ENCODE results near the gene TMEM183A.

TMEM183A gene

GRCh38 chr1:203038217-203038741, 31.1 kb downstream of the TMEM183A start:
- Mint-ChIP-seq H3K27me3 (peaks cover 18 to 49% of the 10 kb centered on the region in 2 donors), H3K4me3 (no peak overlapping the region), H3K9me3 (no peaks in the 10 kb centered on the region), H3K36me3 (ENCODE audit: insufficient read depth) (no peaks in the 10 kb centered on the region), H3K27ac (no peak overlapping the region), H3K4me1 (ENCODE audit: low read depth in 2 of 2) (peaks cover 4 to 6% of the 10 kb centered on the region in 2 donors)
- DNase-seq (no peak), ATAC-seq (replicated peaks) (no peak)

GRCh38 chr1:203038891-203039608, 31.9 kb downstream of the TMEM183A start:
- Mint-ChIP-seq H3K4me3 (no peak overlapping the region), H3K9me3 (no peaks in the 10 kb centered on the region), H3K27ac (no peak overlapping the region), H3K4me1 (ENCODE audit: low read depth in 2 of 2) (peaks cover 4 to 6% of the 10 kb centered on the region in 2 donors), H3K36me3 (ENCODE audit: insufficient read depth) (no peaks in the 10 kb centered on the region), H3K27me3 (peaks cover 18 to 54% of the 10 kb centered on the region in 2 donors)
- peak; percentile 49 to 56 (median 55) for DNase-seq
- peak; percentile 91 for ATAC-seq (replicated peaks)

- Mint-ChIP-seq H3K27ac (no peak overlapping the region), H3K4me3 (no peak overlapping the region), H3K27me3 (peaks cover 25 to 62% of the 10 kb centered on the region in 2 donors), H3K36me3 (ENCODE audit: insufficient read depth) (no peaks in the 10 kb centered on the region), H3K4me1 (ENCODE audit: low read depth in 2 of 2) (peaks cover 4 to 6% of the 10 kb centered on the region in 2 donors), H3K9me3 (no peaks in the 10 kb centered on the region)
- ATAC-seq (replicated peaks), result no peak
- no peak for DNase-seq
Measured at GRCh38 chr1:203039609-203040512, 32.7 kb downstream of the TMEM183A start.

GRCh38 chr1:203040513-203041275, 33.5 kb downstream of the TMEM183A start:
- no peak for ATAC-seq (replicated peaks)
- H3K36me3 Mint-ChIP-seq (ENCODE audit: insufficient read depth), result no peaks in the 10 kb centered on the region
- peaks cover 32 to 71% of the 10 kb centered on the region in 2 donors for H3K27me3 Mint-ChIP-seq
- H3K4me3 Mint-ChIP-seq, result no peak overlapping the region
- H3K4me1 Mint-ChIP-seq (ENCODE audit: low read depth in 2 of 2), result peaks cover 4 to 6% of the 10 kb centered on the region in 2 donors
- H3K27ac Mint-ChIP-seq, result peak overlapping the region; percentile 6 to 15
- no peak for DNase-seq
- H3K9me3 Mint-ChIP-seq, result no peaks in the 10 kb centered on the region

GRCh38 chr1:203041351-203041932, 34.3 kb downstream of the TMEM183A start:
- Mint-ChIP-seq H3K36me3 (ENCODE audit: insufficient read depth) (no peaks in the 10 kb centered on the region), H3K27me3 (peaks cover 32 to 72% of the 10 kb centered on the region in 2 donors), H3K4me1 (ENCODE audit: low read depth in 2 of 2) (peaks cover 4 to 6% of the 10 kb centered on the region in 2 donors), H3K27ac (peak overlapping the region; percentile 6 to 15), H3K9me3 (no peaks in the 10 kb centered on the region), H3K4me3 (no peak overlapping the region)
- ATAC-seq (replicated peaks) (no peak), DNase-seq (no peak)

GRCh38 chr1:203043830-203044545, 36.8 kb downstream of the TMEM183A start:
- ATAC-seq (replicated peaks) (no peak), DNase-seq (no peak)
- peaks cover 34 to 71% of the 10 kb centered on the region in 2 donors for H3K27me3 Mint-ChIP-seq
- H3K4me3 Mint-ChIP-seq, result no peak overlapping the region
- H3K9me3 Mint-ChIP-seq, result no peaks in the 10 kb centered on the region
- no peaks in the 10 kb centered on the region for H3K36me3 Mint-ChIP-seq (ENCODE audit: insufficient read depth)
- H3K27ac Mint-ChIP-seq, result no peak overlapping the region
- peaks cover 4 to 6% of the 10 kb centered on the region in 2 donors for H3K4me1 Mint-ChIP-seq (ENCODE audit: low read depth in 2 of 2)

GRCh38 chr1:203044546-203045250, 37.5 kb downstream of the TMEM183A start:
- DNase-seq (no peak), ATAC-seq (replicated peaks) (no peak)
- H3K36me3 Mint-ChIP-seq (ENCODE audit: insufficient read depth), result no peaks in the 10 kb centered on the region
- H3K4me3 Mint-ChIP-seq, result no peak overlapping the region
- no peaks in the 10 kb centered on the region for H3K4me1 Mint-ChIP-seq (ENCODE audit: low read depth in 2 of 2)
- no peaks in the 10 kb centered on the region for H3K9me3 Mint-ChIP-seq
- H3K27ac Mint-ChIP-seq, result no peak overlapping the region
- peaks cover 28 to 63% of the 10 kb centered on the region in 2 donors for H3K27me3 Mint-ChIP-seq

GRCh38 chr1:203045336-203045735, 38.2 kb downstream of the TMEM183A start:
- DNase-seq (no peak), ATAC-seq (replicated peaks) (no peak)
- Mint-ChIP-seq H3K36me3 (ENCODE audit: insufficient read depth) (no peaks in the 10 kb centered on the region), H3K27ac (no peak overlapping the region), H3K4me3 (no peak overlapping the region), H3K9me3 (no peaks in the 10 kb centered on the region), H3K4me1 (ENCODE audit: low read depth in 2 of 2) (no peaks in the 10 kb centered on the region), H3K27me3 (peaks cover 29 to 62% of the 10 kb centered on the region in 2 donors)

GRCh38 chr1:203045821-203046594, 38.8 kb downstream of the TMEM183A start:
- H3K4me3 Mint-ChIP-seq, result no peak overlapping the region
- peaks cover 36 to 65% of the 10 kb centered on the region in 2 donors for H3K27me3 Mint-ChIP-seq
- no peak overlapping the region for H3K27ac Mint-ChIP-seq
- no peaks in the 10 kb centered on the region for H3K36me3 Mint-ChIP-seq (ENCODE audit: insufficient read depth)
- DNase-seq, result no peak
- H3K4me1 Mint-ChIP-seq (ENCODE audit: low read depth in 2 of 2), result no peaks in the 10 kb centered on the region
- ATAC-seq (replicated peaks), result no peak
- H3K9me3 Mint-ChIP-seq, result no peaks in the 10 kb centered on the region

- H3K27me3 Mint-ChIP-seq, result peaks cover 47 to 67% of the 10 kb centered on the region in 2 donors
- no peak for DNase-seq
Measured at GRCh38 chr1:203046984-203047630, 39.9 kb downstream of the TMEM183A start.

GRCh38 chr1:203048086-203048485, 40.9 kb downstream of the TMEM183A start:
- Mint-ChIP-seq H3K9me3 (no peaks in the 10 kb centered on the region), H3K4me3 (no peak overlapping the region), H3K36me3 (ENCODE audit: insufficient read depth) (no peaks in the 10 kb centered on the region), H3K4me1 (ENCODE audit: low read depth in 2 of 2) (no peaks in the 10 kb centered on the region), H3K27me3 (peaks cover 54 to 71% of the 10 kb centered on the region in 2 donors), H3K27ac (no peak overlapping the region)
- ATAC-seq (replicated peaks) (no peak), DNase-seq (no peak)

More at GRCh38 chr1:203046984-203047630, 39.9 kb downstream of the TMEM183A start:
- Mint-ChIP-seq H3K4me3 (no peak overlapping the region), H3K9me3 (no peaks in the 10 kb centered on the region), H3K4me1 (ENCODE audit: low read depth in 2 of 2) (no peaks in the 10 kb centered on the region), H3K27ac (no peak overlapping the region), H3K36me3 (ENCODE audit: insufficient read depth) (no peaks in the 10 kb centered on the region)
- ATAC-seq (replicated peaks), result no peak
